AG04449 (cell line): ENCODE results near the gene OGFR.

Experiments
- CTCF ChIA-PET: fragments of 350-600 bp; formaldehyde crosslinking; extraction: SDS; loops from one replicate; lab custom pipeline; 2021; ENCODE audit warnings: antibody characterized with exemption; lab: Yijun Ruan, JAX
- POLR2A ChIA-PET: fragments of 400-600, 350-600 bp; formaldehyde crosslinking; extraction: SDS; loops from one replicate; lab custom pipeline; 2020; ENCODE audit warnings: antibody characterized with exemption, inconsistent platforms; lab: Yijun Ruan, JAX
- DNase-seq: peaks from one replicate; pipeline ENCODE4 v3.0.0-alpha.2; 2010; ENCODE audit warnings: low read depth, low spot score
- H3K4me3 ChIP-seq: 2 replicates; pipeline ENCODE4 v1.5.1; 2011; ENCODE audit warnings: low read depth, mild to moderate bottlenecking, control low read depth, low read length
- CTCF ChIP-seq: IDR thresholded peaks from one replicate; pipeline ENCODE4 v1.5.1; 2011; ENCODE audit warnings: mild to moderate bottlenecking, moderate library complexity, low read length, control low read depth, inconsistent platforms; ENCODE audit not compliant: insufficient read depth; ENCODE audit errors: missing control alignments

OGFR gene

GRCh38 chr20:62837790-62838127 is 33.1 kb downstream of the OGFR start:
- POLR2A ChIA-PET = no interaction called here

GRCh38 chr20:62838128-62838891 is 33.7 kb downstream of the OGFR start:
- ChIA-PET POLR2A (no interaction called here), CTCF (interaction anchor here (1.0 kb wide), 1 partner anchor 30 kb away, joined by 4 read pairs; no protein-coding TSS in a partner anchor)
- DNase-seq = no peak
- TF ChIP-seq CTCF = no peak
- H3K4me3 ChIP-seq = no peak overlapping the region

More at GRCh38 chr20:62837790-62838127, 33.1 kb downstream of the OGFR start:
- no peak overlapping the region for H3K4me3 ChIP-seq
- no peak for DNase-seq
- CTCF ChIA-PET = no interaction called here
- no peak for TF ChIP-seq CTCF

GRCh38 chr20:62839261-62839660 is 34.6 kb downstream of the OGFR start:
- ChIA-PET CTCF (interaction anchor here (1.0 kb wide), 1 partner anchor 31 kb away, joined by 4 read pairs; no protein-coding TSS in a partner anchor), POLR2A (no interaction called here)
- H3K4me3 ChIP-seq = no peak overlapping the region
- DNase-seq = no peak
- no peak for TF ChIP-seq CTCF

GRCh38 chr20:62839816-62840215 is 35.2 kb downstream of the OGFR start:
- no peak overlapping the region for H3K4me3 ChIP-seq
- TF ChIP-seq CTCF = no peak
- POLR2A ChIA-PET = no interaction called here
- DNase-seq = no peak
- CTCF ChIA-PET = no interaction called here

GRCh38 chr20:62840244-62841197 is 35.9 kb downstream of the OGFR start:
- TF ChIP-seq CTCF = no peak
- DNase-seq = no peak
- H3K4me3 ChIP-seq = no peak overlapping the region
- CTCF ChIA-PET = interaction anchor here (1.0 kb wide), 1 partner anchor 17 kb away, joined by 3 read pairs; no protein-coding TSS in a partner anchor
- POLR2A ChIA-PET = no interaction called here
